SK-N-MC (cell line): ENCODE measurements around the gene CSTF1.
A peak's percentile ranks its signal among the peaks of the same experiment; 100 is the strongest.

Experiments
- DNase-seq: peaks from one replicate; pipeline ENCODE4 v3.0.0-alpha.2; 2011; ENCODE audit warnings: low read depth, low spot score
- H3K27ac ChIP-seq: fragments of 200-600 bp; sonication (generic); 2 replicates; pipeline ENCODE4 v1.5.1; 2016; ENCODE audit warnings: mixed run types
- H3K36me3 ChIP-seq: fragments of 200-600 bp; sonication (generic); 2 replicates; pipeline ENCODE4 v1.6.1; 2017; ENCODE audit warnings: antibody characterized with exemption, low read length, mixed read lengths; ENCODE audit not compliant: insufficient read depth
- H3K4me3 ChIP-seq: fragments of 200-600 bp; sonication (generic); 2 replicates; pipeline ENCODE4 v1.5.1; 2016
- H3K9ac ChIP-seq: fragments of 200-600 bp; sonication (generic); 2 replicates; pipeline ENCODE4 v1.8.0; 2017; ENCODE audit warnings: mixed run types, mixed read lengths; ENCODE audit not compliant: insufficient read length
- H3K9me3 ChIP-seq: fragments of 200-600 bp; sonication (generic); 2 replicates; pipeline ENCODE4 v1.6.1; 2017; ENCODE audit warnings: low read depth, mild to moderate bottlenecking, antibody characterized with exemption, low read length, moderate library complexity, mixed read lengths
- EZH2 ChIP-seq: fragments of 200-600 bp; sonication (generic); IDR thresholded peaks from one replicate; pipeline ENCODE4 v1.6.1; 2017; ENCODE audit warnings: antibody characterized with exemption
- FOXP2 ChIP-seq: optimal IDR thresholded peaks from 2 replicates; pipeline ENCODE3; 2011; ENCODE audit warnings: mild to moderate bottlenecking, moderate library complexity; ENCODE audit not compliant: insufficient read depth; ENCODE audit errors: extremely low read length, control extremely low read depth
- POLR2AphosphoS5 ChIP-seq: IDR thresholded peaks from 2 replicates; pipeline ENCODE4 v1.6.1; 2012; ENCODE audit warnings: mild to moderate bottlenecking, low read depth, low read length, borderline replicate concordance

CSTF1 gene

GRCh38 chr20:56392132-56392880 is at the start of gene CSTF1, which contains the start of gene AURKA:
TSS of gene CSTF1 (plus strand) at chr20:56392645. CDS start at chr20:56395553, 2,908 bp downstream.
TSS of gene AURKA (minus strand) at chr20:56392215. CDS start at chr20:56388197, 4,018 bp downstream.
- TF ChIP-seq POLR2AphosphoS5 (peak; percentile 65), FOXP2 (no peak)
- peak within 1 kb of the TSS; percentile 95 for H3K4me3 ChIP-seq
- H3K36me3 ChIP-seq = peaks cover 61% of the 10 kb centered on the region
- DNase-seq = peak; percentile 96
- peak within 1 kb of the TSS; percentile 97 for H3K9ac ChIP-seq
- no peaks in the 10 kb centered on the region for H3K9me3 ChIP-seq
- H3K27ac ChIP-seq = peak within 1 kb of the TSS; percentile 96

GRCh38 chr20:56342783-56343182 is 49.7 kb upstream of the CSTF1 start:
- TF ChIP-seq POLR2AphosphoS5 (no peak), EZH2 (no peak), FOXP2 (no peak)
- H3K27ac ChIP-seq = no peak overlapping the region
- no peaks in the 10 kb centered on the region for H3K9me3 ChIP-seq
- no peak for DNase-seq
- no peak overlapping the region for H3K4me3 ChIP-seq
- no peaks in the 10 kb centered on the region for H3K36me3 ChIP-seq
- no peak overlapping the region for H3K9ac ChIP-seq

GRCh38 chr20:56343861-56344381 is 48.5 kb upstream of the CSTF1 start:
- TF ChIP-seq FOXP2 (no peak), POLR2AphosphoS5 (no peak), EZH2 (no peak)
- Histone ChIP-seq H3K4me3 (no peak overlapping the region), H3K27ac (no peak overlapping the region), H3K9ac (no peak overlapping the region), H3K9me3 (no peaks in the 10 kb centered on the region), H3K36me3 (no peaks in the 10 kb centered on the region)
- DNase-seq = no peak

- no peaks in the 10 kb centered on the region for H3K36me3 ChIP-seq
- H3K4me3 ChIP-seq = no peak overlapping the region
- DNase-seq = no peak
- H3K9ac ChIP-seq = no peak overlapping the region
- no peaks in the 10 kb centered on the region for H3K9me3 ChIP-seq
- no peak overlapping the region for H3K27ac ChIP-seq
- no peak for TF ChIP-seq POLR2AphosphoS5
- TF ChIP-seq EZH2 = no peak
Observed at GRCh38 chr20:56345911-56346310, 46.5 kb upstream of the CSTF1 start.

- no peaks in the 10 kb centered on the region for H3K36me3 ChIP-seq
- no peaks in the 10 kb centered on the region for H3K9me3 ChIP-seq
- TF ChIP-seq EZH2 (no peak), POLR2AphosphoS5 (no peak), FOXP2 (no peak)
- DNase-seq = no peak
- H3K9ac ChIP-seq = no peak overlapping the region
- no peak overlapping the region for H3K4me3 ChIP-seq
- no peak overlapping the region for H3K27ac ChIP-seq
Observed at GRCh38 chr20:56347628-56348304, 44.7 kb upstream of the CSTF1 start.

GRCh38 chr20:56348305-56348693 is 44.1 kb upstream of the CSTF1 start:
- H3K4me3 ChIP-seq = no peak overlapping the region
- H3K9ac ChIP-seq = no peak overlapping the region
- no peak for TF ChIP-seq FOXP2
- no peak for TF ChIP-seq EZH2
- no peak for TF ChIP-seq POLR2AphosphoS5
- H3K27ac ChIP-seq = no peak overlapping the region
- DNase-seq = no peak
- no peaks in the 10 kb centered on the region for H3K9me3 ChIP-seq
- H3K36me3 ChIP-seq = no peaks in the 10 kb centered on the region

- no peaks in the 10 kb centered on the region for H3K9me3 ChIP-seq
- no peak overlapping the region for H3K4me3 ChIP-seq
- no peak overlapping the region for H3K9ac ChIP-seq
- no peaks in the 10 kb centered on the region for H3K36me3 ChIP-seq
- TF ChIP-seq FOXP2 = no peak
- no peak for TF ChIP-seq EZH2
- DNase-seq = no peak
- H3K27ac ChIP-seq = no peak overlapping the region
Observed at GRCh38 chr20:56348746-56349145, 43.7 kb upstream of the CSTF1 start.

- TF ChIP-seq FOXP2 = no peak
- TF ChIP-seq POLR2AphosphoS5 = no peak
- TF ChIP-seq EZH2 = no peak
- DNase-seq = no peak
- H3K36me3 ChIP-seq = no peaks in the 10 kb centered on the region
- H3K9ac ChIP-seq = no peak overlapping the region
- no peak overlapping the region for H3K4me3 ChIP-seq
- H3K9me3 ChIP-seq = no peaks in the 10 kb centered on the region
- H3K27ac ChIP-seq = no peak overlapping the region
Observed at GRCh38 chr20:56350842-56351241, 41.6 kb upstream of the CSTF1 start.
